K562 (cell line): Measurements from ENCODE around the gene ANKRD65. TPM values are rescaled to one million over a fixed set of nuclear protein-coding genes. Genes with fewer than 3 reads are reported as not detected.
A peak's percentile ranks its signal among the peaks of the same experiment; 100 is the strongest.

ENCODE experiments used
- ATAC-seq: fragments of 200-7000 bp; cut with Tn5 transposase; 3 replicates; pipeline ENCODE4 v1.9.1; 2020; ENCODE audit warnings: moderate library complexity
- BruUV-seq: library from RNA; stranded (reverse); fragments of 400-500 nt; replicated peaks from 2 replicates; lab custom pipeline; 2021; lab: Mats Ljungman, UMichigan
- CTCF ChIA-PET: fragments of 300-600 bp; formaldehyde crosslinking; extraction: SDS; loops from one replicate; lab custom pipeline; 2021; ENCODE audit warnings: low intra/inter-chr PET ratio; lab: Yijun Ruan, JAX
- POLR2A ChIA-PET: fragments of 300-600, 350-650 bp; sonication (Branson Sonifier 250); formaldehyde crosslinking; extraction: SDS; loops from one replicate; lab custom pipeline; 2021; ENCODE audit warnings: antibody characterized with exemption, inconsistent platforms; lab: Yijun Ruan, JAX
- DNase-seq, 4 experiments: peaks; one replicate each; pipeline versions ENCODE4 v3.0.0 to v3.0.0-alpha.2; 2011 to 2018; ENCODE audit warnings: low spot score in 3 of 4, mixed read lengths in 3 of 4; ENCODE audit errors: extremely low read depth in 1 of 4
- FAIRE-seq: peaks from 2 replicates; lab custom pipeline; 2011; peaks lifted over from hg19 to GRCh38; lab: Jason Lieb, UNC
- H2AFZ ChIP-seq: 2 replicates; pipeline ENCODE4 v1.6.0; 2011; ENCODE audit warnings: low read depth, low read length, control low read depth, inconsistent platforms
- H3K27ac ChIP-seq: fragments of 200-600 bp; 3 replicates; pipeline ENCODE4 v1.8.0; 2011; ENCODE audit warnings: low read depth, mild to moderate bottlenecking, control low read depth, inconsistent platforms, low read length, moderate library complexity, mixed read lengths; ENCODE audit errors: extremely low read depth
- H3K27me3 ChIP-seq, 2 experiments: fragments of 300-600 bp in 1 of 2; 2 replicates in 1 of 2; 3 replicates in 1 of 2; pipeline versions ENCODE4 v1.6.0 to v1.8.0; 2011; ENCODE audit warnings: inconsistent platforms in 2 of 2, low read length in 2 of 2, mild to moderate bottlenecking in 1 of 2, mixed read lengths in 1 of 2, moderate library complexity in 1 of 2; ENCODE audit not compliant: control insufficient read depth in 2 of 2, insufficient read depth in 2 of 2
- H3K36me3 ChIP-seq: fragments of 300-600 bp; 3 replicates; pipeline ENCODE4 v1.8.0; 2011; ENCODE audit warnings: mild to moderate bottlenecking, low read length, inconsistent platforms; ENCODE audit not compliant: control insufficient read depth, insufficient read depth
- H3K4me1 ChIP-seq, 2 experiments: fragments of 200-600 bp in 1 of 2; replicated peaks in 1 of 2; 2 replicates in 1 of 2; 3 replicates in 1 of 2; pipeline versions ENCODE4 v1.5.1 to v1.8.0; 2011; ENCODE audit warnings: inconsistent platforms in 2 of 2, low read length in 2 of 2, mild to moderate bottlenecking in 1 of 2, mixed read lengths in 1 of 2, moderate library complexity in 1 of 2; ENCODE audit not compliant: control insufficient read depth in 2 of 2, insufficient read depth in 2 of 2
- H3K4me2 ChIP-seq: 2 replicates; pipeline ENCODE4 v1.6.1; 2011; ENCODE audit warnings: low read length, control low read depth, inconsistent platforms, mixed read lengths; ENCODE audit not compliant: insufficient read depth
- H3K4me3 ChIP-seq: fragments of 200-600 bp; sonication (generic), shearing (Covaris generic); 2 replicates; pipeline ENCODE4 v1.5.1; 2016; ENCODE audit warnings: control low read depth, inconsistent platforms
- H3K79me2 ChIP-seq: fragments of 200-600 bp; 3 replicates; pipeline ENCODE4 v1.8.0; 2011; ENCODE audit warnings: low read length, inconsistent platforms; ENCODE audit not compliant: control insufficient read depth, insufficient read depth
- H3K9ac ChIP-seq, 2 experiments: 2 replicates each; pipeline versions ENCODE4 v1.6.0 to v1.6.1; 2011; ENCODE audit warnings: low read depth in 2 of 2, low read length in 2 of 2, control low read depth in 1 of 2, inconsistent platforms in 1 of 2, mild to moderate bottlenecking in 1 of 2, mixed read lengths in 1 of 2; ENCODE audit not compliant: insufficient read depth in 1 of 2
- H3K9me1 ChIP-seq: one replicate; pipeline ENCODE4 v1.6.0; 2011; ENCODE audit warnings: inconsistent platforms, mild to moderate bottlenecking, low read length, moderate library complexity; ENCODE audit not compliant: control insufficient read depth, insufficient read depth
- H3K9me3 ChIP-seq: replicated peaks from 2 replicates; pipeline ENCODE4 v1.5.1; 2011; ENCODE audit warnings: low read depth, low read length, inconsistent platforms; ENCODE audit not compliant: control insufficient read depth, insufficient read depth
- H4K20me1 ChIP-seq: replicated peaks from 2 replicates; pipeline ENCODE4 v1.6.1; 2011; ENCODE audit warnings: low read length, inconsistent platforms, mixed read lengths; ENCODE audit not compliant: control insufficient read depth, insufficient read depth
- BCL6 ChIP-seq: fragments of 250-450 bp; sonication (Bioruptor Pico); IDR thresholded peaks from 2 replicates; pipeline ENCODE4 v1.4.0; 2020
- CBX5 ChIP-seq: IDR thresholded peaks from 2 replicates; pipeline ENCODE4 v1.6.1; 2014; ENCODE audit warnings: low read depth, borderline replicate concordance
- MLX ChIP-seq, 2 experiments: fragments of 450-650 bp in 1 of 2; sonication (generic) in 1 of 2; formaldehyde crosslinking; conservative IDR thresholded peaks; 2 replicates each; pipeline versions ENCODE4 v1.4.0 to v1.8.1; 2020 to 2022; ENCODE audit warnings: mild to moderate bottlenecking in 1 of 2, missing genetic modification reagents in 1 of 2
- MYC ChIP-seq, 2 experiments: fragments of 250-450 bp in 1 of 2; sonication (Bioruptor Pico) in 1 of 2; IDR thresholded peaks; 2 replicates each; pipeline versions ENCODE4 v1.5.1 to v1.6.1; 2012 to 2021; ENCODE audit warnings: low read depth in 2 of 2, borderline replicate concordance in 1 of 2, improper control_type of control experiment in 1 of 2, low read length in 1 of 2, mild to moderate bottlenecking in 1 of 2, moderate library complexity in 1 of 2
- SIX5 ChIP-seq, 2 experiments: IDR thresholded peaks; 2 replicates each; pipeline ENCODE4 v1.6.1; 2011; ENCODE audit warnings: low read length in 2 of 2, borderline replicate concordance in 1 of 2, low read depth in 1 of 2, mild to moderate bottlenecking in 1 of 2, moderate library complexity in 1 of 2; ENCODE audit not compliant: insufficient read depth in 1 of 2
- ZNF316 ChIP-seq: fragments of 450-650 bp; IDR thresholded peaks from 2 replicates; pipeline ENCODE4 v1.6.1; 2016
- WGBS: fragments of 100-300 bp; shearing (Covaris generic); methylation state at CpG from one replicate; pipeline ENCODE4 v1.1.6; 2016; ENCODE audit warnings: low coverage, mixed read lengths; ENCODE audit not compliant: insufficient coverage; ENCODE audit errors: missing lambda C conversion rate; 5-methylcytosine and 5-hydroxymethylcytosine counted together
- in situ Hi-C: fragments of 300-500 bp; cut with MboI; formaldehyde crosslinking; loops from 4 replicates; pipeline ENCODE4 v1.15.0; 2018; ENCODE audit warnings: inconsistent platforms, mixed read lengths
- intact Hi-C: fragments of 100-400 bp; cut with micrococcal nuclease; formaldehyde crosslinking; loops from 2 replicates; pipeline ENCODE4 v1.14.2; 2022
- polyA plus RNA-seq, 8 experiments: library from polyadenylated mRNA; depleted of rRNA in 4 of 8; stranded (reverse) in 5 of 8; unstranded in 3 of 8; fragments of >200 nt; fragmentation: Nextera tagmentation in 2 of 8; fragmentation: Illumina TruSeq in 1 of 8; extraction: Ambion mirVana in 2 of 8; extraction: Trizol in 1 of 8; gene quantifications; 2 replicates each; pipeline versions ENCODE4 v1.2.1 to v1.2.3, GENCODE V29; 2011 to 2014; ENCODE audit warnings: inconsistent platforms in 1 of 8, missing spikeins in 1 of 8
- total RNA-seq, 7 experiments: library from RNA; depleted of rRNA in 6 of 7; stranded (reverse); fragments of >200 nt in 6 of 7; fragmentation: Illumina TruSeq in 2 of 7; extraction: Trizol in 2 of 7; gene quantifications; 2 replicates each; pipeline versions ENCODE4 v1.2.1 to v1.2.3, GENCODE V29; 2011 to 2021; ENCODE audit warnings: low replicate concordance in 1 of 7
- TF ChIP-seq, protein P1 (sequence below): fragments of 200-600 bp; sonication (generic); IDR thresholded peaks from one replicate; pipeline ENCODE4 v1.6.1; 2012; ENCODE audit warnings: mild to moderate bottlenecking, low read depth, low read length, inconsistent platforms

ANKRD65 gene
- total and polyA plus RNA-seq, 9 of the 15 experiments (the other 6 are each of a cell fraction or from before 2014, with no cell fraction given), result not detected

DNA sequence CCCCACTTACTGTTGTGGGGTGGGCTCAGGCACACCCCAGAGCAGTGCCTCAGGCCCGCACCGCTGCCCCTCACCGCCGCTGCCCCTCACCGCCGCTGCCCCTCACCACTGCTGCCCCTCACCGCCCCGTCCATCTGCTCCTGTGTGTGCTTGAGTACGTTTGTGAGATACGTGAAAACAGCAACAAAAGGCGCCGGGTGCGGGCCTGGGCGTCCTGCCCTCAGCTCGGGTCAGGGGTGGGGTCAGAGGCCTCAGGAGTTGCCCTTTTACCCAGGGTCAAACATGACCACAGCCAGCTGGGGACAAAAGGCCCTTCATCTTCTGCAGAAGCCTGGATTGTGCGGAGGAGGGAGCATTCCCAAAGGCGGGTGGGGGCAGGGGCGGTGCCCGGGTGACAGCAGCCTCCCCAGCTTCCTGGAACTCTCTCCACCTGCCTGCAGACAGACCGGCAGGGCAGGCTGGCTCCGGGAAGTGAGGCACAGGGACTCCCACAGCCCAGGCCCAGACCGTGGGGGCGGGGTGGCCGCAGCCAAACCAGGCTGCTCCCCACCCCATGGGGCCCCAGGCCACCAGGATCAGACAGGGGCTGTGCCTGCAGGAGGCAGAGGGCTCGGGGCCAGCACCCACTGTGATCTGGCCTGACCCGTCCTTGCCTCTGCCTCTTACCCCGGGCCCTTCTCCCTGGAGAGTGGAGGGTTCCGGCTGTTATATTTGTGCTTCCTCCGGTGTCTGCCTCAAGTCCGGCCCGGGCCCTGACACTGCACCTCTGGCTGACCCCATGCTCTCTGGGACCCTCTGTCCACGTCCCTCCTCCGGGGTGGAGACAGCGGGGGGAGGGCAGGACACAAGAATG, 12.1 kb upstream of the ANKRD65 start:
- peak overlapping the region; percentile 55 for H3K4me2 ChIP-seq
- no TSS peak for BruUV-seq
- peak; percentile 86 for FAIRE-seq
- TF ChIP-seq BCL6 (CRISPR knock-in tag) (no peak), SIX5 (IDR thresholded peaks at IDR 0.05; ENCODE audit: borderline replicate concordance in 1 of 2, insufficient read depth in 1 of 2, low read depth in 1 of 2, low read length in 2 of 2) (no peak), MYC (IDR thresholded peaks at IDR 0.05; ENCODE audit: low read depth, low read length) (peak; percentile 63; the same call in 1 of the 2 replicates), MYC (CRISPR knock-in tag; IDR thresholded peaks at IDR 0.05; ENCODE audit: borderline replicate concordance, low read depth) (no peak), MLX (CRISPR knock-in tag; conservative IDR thresholded peaks at IDR 0.05) (0 out of 4 replicates have a peak, but pooled peaks of 1 of the 2 experiments have one; percentile 75), CBX5 (no peak), ZNF316 (no peak)
- TF ChIP-seq, protein P1, sequence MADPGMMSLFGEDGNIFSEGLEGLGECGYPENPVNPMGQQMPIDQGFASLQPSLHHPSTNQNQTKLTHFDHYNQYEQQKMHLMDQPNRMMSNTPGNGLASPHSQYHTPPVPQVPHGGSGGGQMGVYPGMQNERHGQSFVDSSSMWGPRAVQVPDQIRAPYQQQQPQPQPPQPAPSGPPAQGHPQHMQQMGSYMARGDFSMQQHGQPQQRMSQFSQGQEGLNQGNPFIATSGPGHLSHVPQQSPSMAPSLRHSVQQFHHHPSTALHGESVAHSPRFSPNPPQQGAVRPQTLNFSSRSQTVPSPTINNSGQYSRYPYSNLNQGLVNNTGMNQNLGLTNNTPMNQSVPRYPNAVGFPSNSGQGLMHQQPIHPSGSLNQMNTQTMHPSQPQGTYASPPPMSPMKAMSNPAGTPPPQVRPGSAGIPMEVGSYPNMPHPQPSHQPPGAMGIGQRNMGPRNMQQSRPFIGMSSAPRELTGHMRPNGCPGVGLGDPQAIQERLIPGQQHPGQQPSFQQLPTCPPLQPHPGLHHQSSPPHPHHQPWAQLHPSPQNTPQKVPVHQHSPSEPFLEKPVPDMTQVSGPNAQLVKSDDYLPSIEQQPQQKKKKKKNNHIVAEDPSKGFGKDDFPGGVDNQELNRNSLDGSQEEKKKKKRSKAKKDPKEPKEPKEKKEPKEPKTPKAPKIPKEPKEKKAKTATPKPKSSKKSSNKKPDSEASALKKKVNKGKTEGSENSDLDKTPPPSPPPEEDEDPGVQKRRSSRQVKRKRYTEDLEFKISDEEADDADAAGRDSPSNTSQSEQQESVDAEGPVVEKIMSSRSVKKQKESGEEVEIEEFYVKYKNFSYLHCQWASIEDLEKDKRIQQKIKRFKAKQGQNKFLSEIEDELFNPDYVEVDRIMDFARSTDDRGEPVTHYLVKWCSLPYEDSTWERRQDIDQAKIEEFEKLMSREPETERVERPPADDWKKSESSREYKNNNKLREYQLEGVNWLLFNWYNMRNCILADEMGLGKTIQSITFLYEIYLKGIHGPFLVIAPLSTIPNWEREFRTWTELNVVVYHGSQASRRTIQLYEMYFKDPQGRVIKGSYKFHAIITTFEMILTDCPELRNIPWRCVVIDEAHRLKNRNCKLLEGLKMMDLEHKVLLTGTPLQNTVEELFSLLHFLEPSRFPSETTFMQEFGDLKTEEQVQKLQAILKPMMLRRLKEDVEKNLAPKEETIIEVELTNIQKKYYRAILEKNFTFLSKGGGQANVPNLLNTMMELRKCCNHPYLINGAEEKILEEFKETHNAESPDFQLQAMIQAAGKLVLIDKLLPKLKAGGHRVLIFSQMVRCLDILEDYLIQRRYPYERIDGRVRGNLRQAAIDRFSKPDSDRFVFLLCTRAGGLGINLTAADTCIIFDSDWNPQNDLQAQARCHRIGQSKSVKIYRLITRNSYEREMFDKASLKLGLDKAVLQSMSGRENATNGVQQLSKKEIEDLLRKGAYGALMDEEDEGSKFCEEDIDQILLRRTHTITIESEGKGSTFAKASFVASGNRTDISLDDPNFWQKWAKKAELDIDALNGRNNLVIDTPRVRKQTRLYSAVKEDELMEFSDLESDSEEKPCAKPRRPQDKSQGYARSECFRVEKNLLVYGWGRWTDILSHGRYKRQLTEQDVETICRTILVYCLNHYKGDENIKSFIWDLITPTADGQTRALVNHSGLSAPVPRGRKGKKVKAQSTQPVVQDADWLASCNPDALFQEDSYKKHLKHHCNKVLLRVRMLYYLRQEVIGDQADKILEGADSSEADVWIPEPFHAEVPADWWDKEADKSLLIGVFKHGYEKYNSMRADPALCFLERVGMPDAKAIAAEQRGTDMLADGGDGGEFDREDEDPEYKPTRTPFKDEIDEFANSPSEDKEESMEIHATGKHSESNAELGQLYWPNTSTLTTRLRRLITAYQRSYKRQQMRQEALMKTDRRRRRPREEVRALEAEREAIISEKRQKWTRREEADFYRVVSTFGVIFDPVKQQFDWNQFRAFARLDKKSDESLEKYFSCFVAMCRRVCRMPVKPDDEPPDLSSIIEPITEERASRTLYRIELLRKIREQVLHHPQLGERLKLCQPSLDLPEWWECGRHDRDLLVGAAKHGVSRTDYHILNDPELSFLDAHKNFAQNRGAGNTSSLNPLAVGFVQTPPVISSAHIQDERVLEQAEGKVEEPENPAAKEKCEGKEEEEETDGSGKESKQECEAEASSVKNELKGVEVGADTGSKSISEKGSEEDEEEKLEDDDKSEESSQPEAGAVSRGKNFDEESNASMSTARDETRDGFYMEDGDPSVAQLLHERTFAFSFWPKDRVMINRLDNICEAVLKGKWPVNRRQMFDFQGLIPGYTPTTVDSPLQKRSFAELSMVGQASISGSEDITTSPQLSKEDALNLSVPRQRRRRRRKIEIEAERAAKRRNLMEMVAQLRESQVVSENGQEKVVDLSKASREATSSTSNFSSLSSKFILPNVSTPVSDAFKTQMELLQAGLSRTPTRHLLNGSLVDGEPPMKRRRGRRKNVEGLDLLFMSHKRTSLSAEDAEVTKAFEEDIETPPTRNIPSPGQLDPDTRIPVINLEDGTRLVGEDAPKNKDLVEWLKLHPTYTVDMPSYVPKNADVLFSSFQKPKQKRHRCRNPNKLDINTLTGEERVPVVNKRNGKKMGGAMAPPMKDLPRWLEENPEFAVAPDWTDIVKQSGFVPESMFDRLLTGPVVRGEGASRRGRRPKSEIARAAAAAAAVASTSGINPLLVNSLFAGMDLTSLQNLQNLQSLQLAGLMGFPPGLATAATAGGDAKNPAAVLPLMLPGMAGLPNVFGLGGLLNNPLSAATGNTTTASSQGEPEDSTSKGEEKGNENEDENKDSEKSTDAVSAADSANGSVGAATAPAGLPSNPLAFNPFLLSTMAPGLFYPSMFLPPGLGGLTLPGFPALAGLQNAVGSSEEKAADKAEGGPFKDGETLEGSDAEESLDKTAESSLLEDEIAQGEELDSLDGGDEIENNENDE, result no peak

More for the DNA sequence above, 12.1 kb upstream of the ANKRD65 start:
- intact Hi-C loops, result no loop called here
- in situ Hi-C loops, result no loop called here
- Histone ChIP-seq H3K36me3 (no peaks in the 10 kb centered on the region), H3K27me3 (no peaks in the 10 kb centered on the region), H3K79me2 (no peaks in the 10 kb centered on the region; the same call in 2 of the 3 replicates), H3K27ac (peak overlapping the region; percentile 57), H2AFZ (peak overlapping the region; percentile 60), H3K9ac (peak overlapping the region; percentile 34 to 90; a peak in 3 of 4 replicates), H3K4me3 (no peak overlapping the region; the same call in 1 of the 2 replicates), H3K9me3 (no peaks in the 10 kb centered on the region), H4K20me1 (no peaks in the 10 kb centered on the region), H3K9me1 (no peaks in the 10 kb centered on the region), H3K4me1 (peaks cover 45 to 87% of the 10 kb centered on the region in 2 experiments)
- DNase-seq, result peak; percentile 84 to 90 (median 90)
- peak; percentile 61 for ATAC-seq
- ChIA-PET CTCF (interaction anchor here (0.6 kb wide), 1 partner anchor 34 kb away, joined by 3 read pairs; no protein-coding TSS in a partner anchor), POLR2A (interaction anchor here (0.5 to 1.0 kb wide), 5 partner anchors 11 to 144 kb away, joined by 3 to 6 read pairs (median 3); partner anchors contain the start of gene AURKAIP1)
- 22% methylated on average over 30 of the region's 34 CpGs for whole genome bisulfite sequencing
